MM.1S (cell line): ENCODE results near the gene TUFM.

ENCODE experiments used
- CTCF ChIP-seq: fragments of 300-600 bp; sonication (generic); IDR thresholded peaks from 2 replicates; pipeline ENCODE4 v1.5.1; 2016; ENCODE audit warnings: antibody characterized with exemption, low read length, mixed read lengths
- EZH2 ChIP-seq: fragments of 300-600 bp; sonication (generic); optimal IDR thresholded peaks from 2 replicates; pipeline ENCODE3; 2017; ENCODE audit warnings: low read depth, mild to moderate bottlenecking, antibody characterized with exemption, low read length, mixed read lengths
- EZH2phosphoT487 ChIP-seq: fragments of 300-600 bp; sonication (generic); IDR thresholded peaks from 2 replicates; pipeline ENCODE4 v1.6.1; 2018; ENCODE audit warnings: antibody characterized with exemption, low read length

DNA sequence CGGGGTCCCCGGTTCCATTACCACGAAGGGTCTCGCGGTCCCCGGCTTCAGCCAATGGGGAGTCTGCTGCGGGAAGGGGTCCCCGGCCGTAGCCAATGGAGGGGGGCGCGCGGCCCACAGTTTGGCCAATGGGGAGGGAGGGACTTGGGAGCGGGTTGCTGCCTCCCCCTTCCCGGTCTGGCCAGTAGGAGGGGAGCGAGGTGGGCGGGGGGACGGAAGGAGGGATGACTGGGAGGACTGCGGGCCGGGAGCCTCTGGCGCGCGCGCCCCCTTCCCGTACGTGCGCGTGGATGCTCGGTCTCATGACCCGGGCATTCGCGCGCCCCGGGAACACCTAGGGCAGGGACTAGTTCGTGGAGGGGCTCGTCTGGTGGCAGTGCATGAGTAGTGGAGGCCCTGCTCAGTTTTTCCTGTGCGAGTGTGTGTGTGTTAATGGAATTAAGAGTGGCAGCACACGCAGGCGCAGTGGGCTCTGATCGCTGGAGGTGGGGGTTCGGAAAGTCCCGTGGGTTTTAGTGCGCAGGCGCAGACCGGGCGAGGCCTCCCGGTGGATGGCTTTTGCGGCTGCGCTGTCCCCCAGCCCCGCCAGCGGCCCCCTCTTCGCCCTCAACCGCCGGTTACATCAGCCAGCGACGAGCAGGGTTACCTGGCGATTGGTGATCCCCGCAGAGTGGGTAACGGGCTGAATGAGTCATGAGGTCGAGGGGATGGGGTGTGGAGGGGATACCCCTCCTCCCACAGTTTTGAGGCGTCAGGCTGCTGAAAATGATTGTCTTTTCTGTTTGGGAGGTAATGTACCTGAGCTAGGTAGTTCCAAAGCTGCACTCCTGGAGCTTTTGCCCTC is 22.1 kb downstream of the TUFM start:
- TF ChIP-seq CTCF (peak; percentile 17), EZH2phosphoT487 (no peak), EZH2 (no peak)
